HG03135 (cell line): ENCODE data around the gene ZNF324.

Experiments used
- ATAC-seq: cut with Tn5 transposase; IDR thresholded peaks from one replicate; pipeline ENCODE4 v1.9.1; 2021; ENCODE audit warnings: mild to moderate bottlenecking, moderate library complexity; ENCODE audit not compliant: unreplicated experiment

The ZNF324 gene

GRCh38 chr19:58520257-58520599, 53.3 kb downstream of the ZNF324 start:
- no peak for ATAC-seq

GRCh38 chr19:58521651-58522050, 54.8 kb downstream of the ZNF324 start:
- no peak for ATAC-seq

- ATAC-seq = no peak
These were observed 55.8 kb downstream of the ZNF324 start for GRCh38 chr19:58522709-58523108.
